Activated CD4-positive, alpha-beta T cell treated with anti-CD3 and anti-CD28 coated beads, Interleukin-2, amount 50 U/mL, for 1 hour (primary cell): ENCODE data around the gene ICA1.

Source experiments
- DNase-seq: peaks from one replicate; pipeline ENCODE4 v3.0.0-alpha.2; 2020

ICA1 gene

GRCh38 chr7:8155836-8156235 is 106.1 kb downstream of the ICA1 start:
- DNase-seq, result no peak

DNA sequence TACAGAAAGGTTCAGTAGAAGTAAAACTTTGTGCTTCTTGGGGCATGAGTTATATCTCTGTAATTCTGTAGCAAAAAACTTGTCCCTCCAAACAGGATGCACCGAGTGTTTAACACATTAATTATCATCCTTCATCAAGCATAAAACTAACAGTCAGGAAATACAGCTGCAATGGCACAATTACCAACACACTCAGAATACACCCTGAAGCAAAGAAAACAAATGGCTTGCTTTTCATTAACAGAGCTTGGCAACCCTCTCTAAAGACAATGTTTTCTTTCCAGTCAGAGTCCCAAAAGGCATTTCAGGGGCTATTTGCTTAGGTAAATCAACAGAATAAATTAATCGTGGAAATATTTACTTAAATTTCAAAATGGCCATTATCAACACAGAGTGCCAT is 107.7 kb downstream of the ICA1 start:
- DNase-seq, result no peak

GRCh38 chr7:8152489-8153192 is 109.3 kb downstream of the ICA1 start:
- DNase-seq, result no peak

- DNase-seq, result no peak
Measured at GRCh38 chr7:8151161-8151725, 110.7 kb downstream of the ICA1 start.

- no peak for DNase-seq
Measured at GRCh38 chr7:8149222-8149621, 112.7 kb downstream of the ICA1 start.

DNA sequence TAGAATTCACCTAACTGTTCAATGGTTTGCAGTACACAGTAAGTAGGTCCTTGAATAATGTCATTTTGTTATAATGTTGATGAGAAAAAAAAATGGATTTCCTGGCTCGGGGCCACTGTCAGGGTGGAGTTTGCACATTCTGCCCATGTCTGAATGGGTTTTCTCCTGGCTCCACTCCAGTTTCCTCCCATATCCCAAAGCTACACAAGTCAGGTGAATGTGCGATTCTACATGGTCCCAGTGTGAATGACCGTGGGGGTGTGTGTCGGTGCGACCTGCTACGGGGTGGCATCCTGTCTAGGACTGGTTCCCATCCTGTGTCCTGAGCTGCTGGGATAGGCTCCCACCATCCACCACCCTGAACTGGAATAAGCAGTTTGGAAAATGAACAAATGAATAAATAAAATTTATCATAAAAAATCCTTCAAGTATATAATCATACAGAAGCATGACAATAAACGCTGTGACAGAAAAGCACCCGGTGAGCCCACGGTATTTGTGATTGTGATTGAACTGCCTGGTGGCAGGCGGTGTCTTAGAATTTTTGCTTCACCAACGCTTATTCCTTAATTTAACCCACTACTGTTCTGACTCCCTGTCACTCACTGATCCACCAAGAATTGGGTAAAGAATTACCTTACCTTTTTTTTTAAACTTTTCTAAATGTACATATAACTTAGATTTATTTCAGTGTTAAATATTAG is 114.1 kb downstream of the ICA1 start:
- no peak for DNase-seq

- no peak for DNase-seq
Measured at GRCh38 chr7:8146788-8147413, 115.1 kb downstream of the ICA1 start.

DNA sequence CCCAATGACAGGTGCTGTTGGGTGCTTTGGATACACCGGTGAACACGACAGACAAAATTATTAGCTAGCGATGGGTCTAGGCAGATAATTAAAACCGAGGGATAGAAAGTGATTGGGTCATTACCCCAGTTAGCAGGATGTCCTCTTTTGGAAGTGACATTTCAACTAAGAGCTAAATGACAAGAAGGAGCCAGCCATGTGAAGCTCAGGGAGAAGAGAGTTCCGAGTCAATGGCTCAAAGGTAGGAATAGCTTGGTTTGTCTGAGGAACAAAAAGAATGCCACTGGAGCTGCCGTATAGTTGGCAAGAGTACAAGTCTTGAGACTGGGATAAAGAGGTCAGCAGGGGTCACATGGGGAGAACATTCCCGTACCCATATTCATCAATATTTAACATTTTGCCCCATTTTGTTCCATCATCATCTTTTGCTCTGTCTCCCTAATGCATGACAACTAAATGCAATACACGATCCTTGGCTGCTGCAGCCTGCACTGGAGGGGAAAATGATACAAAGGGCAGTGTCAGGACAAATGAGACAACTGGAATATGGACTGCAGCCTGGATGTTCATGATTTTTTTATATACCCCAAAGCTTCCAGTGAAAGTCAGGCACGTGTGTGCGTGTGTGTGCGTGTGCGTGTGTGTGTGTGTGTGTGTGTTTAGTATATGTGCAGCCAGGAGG is 115.7 kb downstream of the ICA1 start:
- no peak for DNase-seq

GRCh38 chr7:8144856-8145255 is 117.1 kb downstream of the ICA1 start:
- DNase-seq, result no peak

- DNase-seq, result no peak
Measured at GRCh38 chr7:8143151-8143874, 118.7 kb downstream of the ICA1 start.

- no peak for DNase-seq
Measured at GRCh38 chr7:8142477-8142876, 119.5 kb downstream of the ICA1 start.

DNA sequence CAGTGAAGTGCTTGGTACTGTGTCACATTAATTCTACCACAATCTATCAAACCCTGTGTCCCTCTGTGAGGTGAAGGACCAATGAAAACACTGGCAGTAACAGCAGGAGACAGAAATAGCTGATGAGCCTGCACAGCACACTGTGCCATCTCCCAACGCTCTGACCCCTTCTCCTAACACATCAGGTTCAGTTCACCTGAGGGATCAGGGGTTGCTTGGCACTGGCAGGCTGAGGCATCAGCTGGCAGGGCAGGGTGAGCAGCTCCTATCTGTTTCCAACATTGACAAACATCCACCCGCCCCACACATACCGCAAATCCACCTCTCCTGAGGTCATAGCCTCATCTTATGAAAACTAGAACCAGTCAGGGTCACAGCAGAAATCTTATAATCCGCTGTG is 120.9 kb downstream of the ICA1 start:
- no peak for DNase-seq

- no peak for DNase-seq
Measured at GRCh38 chr7:8136051-8136730, 125.8 kb downstream of the ICA1 start.

DNA sequence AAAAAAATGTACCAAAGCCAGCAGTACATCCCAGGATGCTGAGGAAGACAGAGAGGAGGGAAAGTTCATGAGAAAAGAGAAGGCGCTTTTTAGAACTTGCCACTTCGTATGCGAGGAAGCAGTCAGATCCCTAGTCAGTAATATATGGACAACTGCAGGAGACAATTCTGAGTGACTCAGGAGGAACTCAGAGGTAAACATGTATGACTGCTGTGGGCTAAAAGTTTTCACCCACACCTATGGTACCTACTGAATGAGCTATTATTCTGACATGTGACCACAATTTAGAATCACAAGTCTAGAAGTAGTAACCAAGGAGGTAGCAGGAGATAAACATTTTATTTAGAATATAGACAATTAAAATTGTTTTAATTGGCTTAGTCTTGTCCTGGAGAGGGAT is 126.5 kb downstream of the ICA1 start:
- DNase-seq, result no peak

- DNase-seq, result no peak
Measured at GRCh38 chr7:8134089-8134733, 127.8 kb downstream of the ICA1 start.

GRCh38 chr7:8133188-8133848 is 128.6 kb downstream of the ICA1 start:
- DNase-seq, result no peak

DNA sequence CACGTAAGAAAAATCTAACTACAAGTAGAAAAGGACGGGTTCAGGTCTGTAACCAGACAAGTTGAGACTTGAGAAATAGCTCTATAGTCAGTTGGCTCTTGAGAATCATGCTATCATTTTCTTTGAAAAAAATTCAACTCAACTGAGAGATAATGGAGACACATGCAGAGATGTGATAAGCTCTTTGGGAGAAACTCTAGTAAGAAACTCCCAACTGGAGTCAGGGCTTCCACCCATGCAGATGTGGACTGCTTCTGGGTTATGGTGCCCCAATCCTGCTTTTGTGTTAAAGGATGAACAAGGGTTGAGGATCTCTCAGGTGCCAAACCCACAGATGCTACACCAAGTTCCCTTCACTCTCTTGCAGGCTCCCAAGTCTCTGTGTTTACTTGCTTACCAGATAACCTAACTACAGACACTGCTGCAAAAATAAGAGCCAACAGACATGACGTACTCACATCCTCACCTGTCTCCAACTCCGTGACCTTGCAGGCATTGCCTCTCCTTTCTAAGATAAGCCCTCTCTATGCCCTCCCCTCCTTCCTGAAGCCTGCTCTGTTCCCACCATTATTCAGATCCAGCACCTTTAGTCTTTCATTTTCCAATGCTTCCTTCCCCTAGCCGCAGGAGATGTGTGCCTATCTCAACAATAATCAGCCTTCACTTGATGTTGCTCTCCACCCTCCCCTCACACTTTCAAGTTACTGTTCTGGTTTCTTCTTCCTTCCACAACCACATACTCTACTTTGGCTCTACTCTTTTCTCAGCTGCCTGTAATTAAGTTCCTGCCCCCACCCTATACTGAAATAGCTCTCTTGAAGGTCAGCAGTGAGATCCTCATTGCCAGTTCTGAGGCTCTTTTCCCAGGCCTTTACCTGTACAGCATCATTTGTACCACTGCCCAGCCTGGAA is 130.0 kb downstream of the ICA1 start:
- DNase-seq, result peak; percentile 48

DNA sequence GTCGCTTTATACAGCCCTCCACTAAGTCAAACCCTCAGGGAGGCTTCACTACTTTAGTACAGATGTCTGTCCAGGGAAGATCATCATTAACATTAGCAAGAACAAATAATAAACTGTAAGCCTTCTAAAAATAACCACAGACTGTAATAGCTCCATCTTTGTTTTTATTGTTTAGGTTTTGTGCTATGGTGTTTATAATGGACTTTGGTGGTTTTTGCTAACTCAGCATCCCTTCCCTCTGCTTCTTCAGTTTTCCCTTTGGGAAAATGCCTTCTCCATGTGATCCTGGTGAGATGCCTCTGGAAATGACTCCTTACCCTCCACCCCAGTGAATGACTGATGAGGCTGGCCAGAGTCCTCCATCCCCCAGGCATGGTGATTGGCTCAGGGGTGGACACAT is 131.3 kb downstream of the ICA1 start:
- DNase-seq, result no peak

DNA sequence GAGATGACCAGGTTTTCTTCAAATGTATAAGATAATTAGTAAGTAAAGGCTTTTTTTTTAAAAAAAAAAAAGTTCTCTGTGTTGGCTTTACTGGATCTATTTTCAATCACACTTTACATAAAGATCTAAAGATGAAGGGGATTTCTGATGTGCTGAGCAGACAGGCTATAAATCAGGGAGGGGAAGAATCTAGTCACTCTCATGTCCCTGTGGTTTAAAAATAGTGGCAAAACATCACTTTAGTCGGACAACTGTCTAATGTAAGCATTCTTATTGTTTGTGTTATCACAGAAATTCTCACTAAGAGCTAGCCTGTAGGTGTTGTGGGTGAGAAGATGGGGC is 132.7 kb downstream of the ICA1 start:
- DNase-seq, result no peak
